ENCODE results near the gene SERPINE2.

The SERPINE2 gene

DNA sequence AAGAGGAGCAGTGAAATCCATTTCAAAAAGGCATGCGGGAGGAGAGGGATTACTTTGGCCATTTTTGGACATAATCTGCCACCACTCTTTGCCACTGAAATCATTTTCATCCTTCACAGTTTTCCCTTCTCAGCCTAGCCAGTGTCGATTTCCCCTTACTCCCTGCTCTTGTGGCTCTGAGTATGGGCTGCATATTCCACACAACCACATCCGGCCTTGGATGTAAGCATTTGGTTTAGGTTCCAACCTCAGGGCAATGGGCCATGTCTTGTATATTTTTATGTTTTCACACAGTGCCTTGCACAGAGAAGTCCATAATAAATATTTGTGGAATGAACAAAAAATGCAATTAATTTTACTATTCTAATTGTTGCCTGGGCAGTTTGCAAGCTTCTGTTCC, 7.7 kb upstream of the SERPINE2 start:
- DNase-seq (ENCODE audit: low spot score): no peak

DNA sequence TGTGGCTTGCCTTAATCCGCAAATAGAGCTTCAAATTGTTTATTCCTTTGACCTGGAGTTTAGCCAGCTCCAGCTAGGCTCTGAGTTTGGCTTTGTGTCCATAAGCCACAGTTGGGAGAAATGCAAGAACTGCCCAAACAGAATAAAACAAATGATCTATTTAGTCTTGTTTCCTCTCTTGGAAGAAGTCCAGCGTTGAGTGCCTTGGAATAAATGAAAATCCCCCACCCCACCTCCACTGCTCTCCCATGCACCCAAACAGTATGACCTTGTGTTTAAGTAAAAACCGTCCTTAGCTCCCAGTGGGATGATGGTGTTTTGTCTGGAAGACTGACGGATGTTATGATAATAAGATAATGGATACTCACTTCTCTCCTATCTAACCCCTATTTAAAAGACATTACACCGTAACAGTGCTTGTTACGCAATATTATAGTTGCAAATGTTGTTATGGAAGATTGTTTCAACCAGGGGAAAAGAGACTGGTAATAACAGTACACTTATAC, 3.2 kb upstream of the SERPINE2 start:
- no peak for DNase-seq (ENCODE audit: low spot score)

DNA sequence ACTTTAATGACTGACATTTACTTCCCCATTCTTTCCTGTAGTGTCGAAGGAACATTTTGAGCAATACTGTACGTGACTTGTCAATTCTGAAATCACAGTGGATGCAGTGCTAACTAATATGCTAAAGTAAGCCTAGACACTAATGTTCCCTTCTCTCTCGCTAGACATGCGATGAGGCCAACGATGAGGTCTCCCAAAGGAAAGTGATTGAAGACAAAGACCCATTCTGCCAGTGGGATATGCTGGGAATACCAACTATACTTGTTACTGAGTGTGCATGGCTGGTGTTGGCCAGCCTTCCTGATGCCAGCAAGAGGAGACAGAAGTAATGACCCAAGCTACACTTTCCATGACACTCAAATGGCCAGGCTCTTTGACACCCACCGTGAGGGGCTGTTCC, 2.5 kb upstream of the SERPINE2 start:
- DNase-seq (ENCODE audit: low spot score): no peak

DNA sequence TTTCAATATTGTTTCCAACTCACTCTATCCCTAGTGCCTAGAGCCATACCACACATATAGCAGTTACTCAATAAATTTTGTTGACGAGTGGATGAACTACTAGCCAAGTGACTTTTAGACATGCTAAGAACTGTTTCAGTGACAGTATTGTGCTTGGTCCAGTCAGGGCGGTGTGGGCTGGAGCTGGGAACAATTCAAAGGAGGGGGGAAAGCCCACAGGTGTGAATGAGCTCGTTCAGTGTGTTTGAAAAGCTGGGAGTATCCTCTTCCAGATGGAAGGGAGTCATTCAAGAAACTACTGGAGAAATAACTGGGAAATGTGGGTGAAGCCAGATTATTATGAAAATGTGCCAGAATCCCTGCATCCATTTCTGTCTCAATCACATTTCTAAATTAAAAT, 1.7 kb upstream of the SERPINE2 start:
- DNase-seq (ENCODE audit: low spot score): no peak

DNA sequence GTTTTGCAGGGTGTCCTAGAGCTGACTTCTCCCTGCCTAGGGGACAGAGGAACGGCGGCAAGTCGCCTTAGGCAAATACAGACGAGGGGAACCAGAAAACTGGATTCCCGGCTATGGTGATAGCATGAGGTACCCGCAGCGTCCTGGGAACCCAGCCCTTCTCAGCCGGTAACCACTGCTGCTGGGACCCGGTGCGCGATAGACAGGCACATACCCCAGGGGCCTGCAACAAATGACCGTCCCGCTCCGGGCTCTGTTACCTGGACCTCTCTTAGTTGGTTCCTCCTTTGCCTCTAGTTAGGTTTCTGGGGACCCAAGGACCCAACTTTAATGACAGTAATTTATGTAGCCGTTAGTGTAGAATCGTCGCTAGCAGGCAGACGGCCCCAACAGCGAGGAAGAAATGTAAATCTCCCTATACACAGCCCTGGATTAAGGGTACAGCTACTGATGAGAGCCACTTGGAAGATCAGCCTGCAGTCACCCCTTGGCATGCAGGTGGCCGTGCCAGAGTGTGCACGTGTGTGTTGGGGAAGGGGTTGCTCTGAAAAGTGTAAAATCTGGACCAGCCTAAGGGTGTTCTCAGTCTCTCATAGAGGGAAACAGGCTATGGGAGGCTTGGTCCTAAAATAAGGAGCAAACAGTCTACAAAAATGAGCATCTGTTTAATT, 819 bp upstream of the SERPINE2 start:
- DNase-seq (ENCODE audit: low spot score): peak; percentile 12

DNA sequence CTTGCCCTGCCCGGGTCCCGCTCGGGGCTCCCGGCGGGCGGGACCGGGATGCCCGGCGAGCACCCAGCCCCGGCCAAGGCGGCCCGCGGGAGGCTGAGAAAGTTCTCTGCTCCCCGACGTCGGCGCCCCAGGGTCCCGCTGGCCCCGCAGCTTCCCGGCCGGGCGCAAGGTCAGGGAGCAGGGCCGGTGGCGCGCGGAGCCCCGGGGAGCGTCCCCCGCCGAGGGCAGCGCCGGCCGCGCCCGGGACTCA, 331 bp downstream of the SERPINE2 start:
- DNase-seq (ENCODE audit: low spot score): no peak

DNA sequence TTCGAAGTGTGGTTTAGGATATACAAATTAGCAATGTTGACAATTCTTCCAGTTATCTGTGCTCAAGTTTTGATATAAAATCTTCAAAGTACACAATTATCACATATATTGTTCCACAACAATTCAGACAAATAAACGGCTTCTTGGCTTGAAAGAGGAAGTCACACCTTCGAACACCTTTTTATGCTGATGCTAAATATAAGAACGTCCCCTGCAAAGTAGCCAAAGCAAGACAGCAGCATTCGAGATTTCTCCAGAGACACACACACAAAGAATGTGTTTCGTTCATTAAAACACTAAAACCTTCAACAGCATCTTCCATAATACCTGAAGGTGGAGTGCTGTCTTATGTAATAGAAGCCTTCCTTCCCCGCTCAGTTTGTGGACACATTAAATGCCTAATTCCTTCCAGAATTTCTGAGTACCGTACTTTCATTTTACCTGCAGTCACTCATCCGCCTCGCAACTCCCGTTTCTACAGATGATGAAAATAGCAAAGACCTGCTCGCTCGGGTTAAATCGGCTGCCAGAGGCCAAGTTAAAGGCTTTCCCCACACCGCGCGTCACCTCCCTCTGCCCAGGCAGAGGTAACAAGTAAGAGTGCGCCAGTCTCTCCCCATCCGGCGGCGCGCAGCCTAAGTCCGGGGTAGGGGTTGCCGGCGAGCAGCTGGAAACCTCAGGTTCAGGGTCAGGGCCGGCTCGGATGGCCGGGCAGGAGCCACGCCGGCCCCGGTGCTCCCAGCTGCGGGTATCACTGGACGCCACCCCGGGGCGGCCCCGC, 847 bp downstream of the SERPINE2 start:
- DNase-seq (ENCODE audit: low spot score): peak; percentile 69

DNA sequence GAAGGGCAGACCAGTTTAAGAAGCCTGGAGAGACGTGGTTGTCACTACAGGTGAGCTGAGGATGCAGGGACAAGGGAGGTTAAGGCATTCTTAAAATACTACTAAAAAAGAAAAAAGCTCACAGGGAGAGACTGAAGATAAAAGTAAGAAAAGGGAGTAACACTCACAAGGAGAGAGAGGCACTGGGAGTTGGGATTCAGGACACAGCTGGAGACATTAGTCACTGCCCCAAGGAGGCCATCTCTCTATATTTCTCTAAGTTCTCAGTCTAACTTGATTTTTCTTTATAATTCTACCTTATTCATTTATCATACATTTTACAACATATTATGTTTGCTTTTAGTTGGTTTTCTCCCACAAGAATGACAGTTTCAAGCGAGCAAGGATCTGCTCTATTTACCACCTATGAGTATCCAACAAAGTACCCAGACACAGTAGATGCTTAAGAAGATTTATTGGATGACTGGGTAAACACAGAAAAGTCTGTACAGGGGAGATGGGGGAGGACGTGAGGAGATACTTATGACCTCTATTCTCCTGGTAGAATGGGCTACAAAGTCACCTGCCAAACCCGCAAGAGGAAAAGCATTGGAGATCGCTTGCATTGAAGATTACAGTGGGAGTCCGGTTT, 2.2 kb downstream of the SERPINE2 start:
- no peak for DNase-seq (ENCODE audit: low spot score)

DNA sequence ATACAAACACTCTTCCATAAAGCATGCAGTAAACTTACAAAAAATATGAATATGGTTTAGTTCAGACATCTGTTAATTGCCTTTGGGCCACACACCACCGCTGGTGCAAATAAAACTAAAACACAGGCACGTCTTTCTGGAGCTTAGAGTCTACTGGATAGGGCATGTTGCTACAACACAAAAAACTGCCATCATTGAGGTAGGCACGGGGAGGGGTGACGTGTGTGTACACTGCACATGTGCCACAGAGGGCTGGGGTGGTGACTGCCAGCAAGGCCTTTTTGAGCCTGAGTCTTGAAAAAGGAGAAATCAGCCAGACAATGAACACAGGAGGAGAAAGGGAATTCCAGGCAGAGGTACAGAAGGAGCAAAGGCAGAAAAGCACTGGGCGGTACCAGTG, 5.1 kb downstream of the SERPINE2 start:
- DNase-seq (ENCODE audit: low spot score): no peak

DNA sequence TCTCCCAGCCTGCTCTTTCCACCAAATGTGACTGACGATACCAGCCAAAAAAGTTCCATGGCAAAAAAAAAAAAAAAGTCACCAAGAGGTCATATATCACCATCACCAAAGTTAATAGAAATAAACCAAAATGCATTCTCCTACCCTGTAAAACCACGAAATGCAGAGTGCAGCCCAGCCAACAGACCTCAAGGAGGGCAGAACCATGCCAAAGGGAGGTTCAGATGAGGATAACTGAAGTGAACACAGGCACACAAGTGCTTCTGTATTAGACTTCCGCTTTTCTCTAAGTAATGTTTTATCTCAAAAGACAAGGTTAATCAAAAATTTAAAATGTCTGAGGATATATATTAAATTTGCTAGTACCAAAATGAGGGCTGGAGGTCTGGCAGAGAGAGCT, 5.5 kb downstream of the SERPINE2 start:
- no peak for DNase-seq (ENCODE audit: low spot score)

DNA sequence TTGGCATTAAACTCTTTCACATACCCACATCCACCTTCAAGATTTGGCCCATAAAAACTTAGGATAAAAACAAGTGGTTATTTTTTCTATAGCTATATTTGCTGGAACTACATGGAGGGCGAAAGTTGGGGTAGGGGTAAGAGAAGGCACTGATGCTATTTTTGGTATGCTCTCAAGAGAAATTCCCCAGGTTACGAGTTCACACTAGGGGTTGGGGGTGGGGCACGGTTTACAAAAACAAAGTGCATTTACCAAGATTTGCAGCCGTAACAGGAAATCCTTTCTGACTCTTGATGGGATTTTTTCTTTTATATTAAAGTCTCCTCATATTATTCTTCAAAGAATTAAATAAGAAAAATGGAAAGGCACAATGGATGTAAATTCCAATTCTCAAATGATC, 6.8 kb downstream of the SERPINE2 start:
- no peak for DNase-seq (ENCODE audit: low spot score)

DNA sequence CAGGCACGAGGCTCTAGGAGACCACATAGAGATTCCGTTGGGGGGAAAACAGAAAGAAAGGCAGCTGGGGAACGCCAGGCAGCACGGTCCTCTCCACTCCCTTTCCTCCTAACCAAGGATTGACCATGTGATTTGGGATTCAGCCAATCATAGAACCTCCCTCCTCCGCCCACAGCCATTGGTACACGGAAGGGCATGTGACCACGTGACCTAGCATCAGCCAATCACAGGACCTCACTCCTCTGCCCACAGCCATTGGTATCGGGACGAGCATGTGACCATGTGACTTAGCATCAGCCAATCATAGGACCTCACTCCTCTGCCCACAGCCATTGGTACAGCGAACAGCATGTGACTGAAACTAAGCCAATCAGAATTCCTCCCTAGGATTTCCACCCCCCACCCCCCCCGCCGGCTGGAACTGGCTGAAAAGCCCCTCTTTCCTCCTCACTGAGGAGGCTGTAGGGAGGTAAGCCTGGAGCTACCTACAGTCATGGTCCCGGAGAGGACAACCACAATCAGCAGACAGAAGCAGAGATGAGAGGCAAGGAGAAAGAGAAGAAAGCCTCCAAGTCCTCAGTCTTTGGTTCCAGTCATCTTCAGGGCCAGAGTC, 7.6 kb downstream of the SERPINE2 start:
- no peak for DNase-seq (ENCODE audit: low spot score)

DNA sequence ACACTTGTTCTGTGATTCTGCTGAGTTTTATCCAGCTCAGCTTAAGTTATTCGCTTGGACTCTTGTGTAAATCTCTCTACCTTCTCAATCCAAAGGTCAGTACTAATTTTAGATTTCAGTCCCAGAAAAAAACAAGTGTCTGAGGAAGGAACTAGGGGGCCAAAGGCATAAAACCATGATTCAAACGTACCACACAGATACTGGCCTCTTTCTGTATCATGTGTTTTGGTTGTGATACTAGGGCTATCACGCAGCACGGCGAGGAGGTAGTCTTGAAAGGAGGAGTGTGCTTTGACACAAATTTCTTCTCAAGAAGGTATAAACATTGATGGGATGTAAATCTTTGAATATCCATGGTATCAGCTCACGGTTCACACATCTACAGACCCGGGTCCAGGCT, 8.3 kb downstream of the SERPINE2 start:
- no peak for DNase-seq (ENCODE audit: low spot score)

DNA sequence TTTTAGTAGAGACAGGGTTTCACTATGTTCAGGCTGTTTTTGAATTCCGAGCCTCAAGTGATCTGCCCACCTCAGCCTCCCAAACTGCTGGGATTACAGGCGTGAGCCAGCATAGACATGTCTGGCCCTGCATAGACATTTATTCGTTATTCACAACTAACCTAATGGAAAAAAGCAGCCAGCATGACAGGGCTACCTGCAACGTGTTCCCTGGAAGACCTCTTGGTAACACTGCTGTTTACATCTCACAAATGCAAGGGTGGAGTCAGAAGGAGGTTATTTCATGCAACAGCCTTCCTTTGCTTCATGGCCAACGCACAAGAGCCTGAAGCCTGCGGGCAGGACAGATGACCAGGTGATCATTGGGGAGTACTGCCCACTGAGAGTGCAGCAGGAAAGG, 9.2 kb downstream of the SERPINE2 start:
- no peak for DNase-seq (ENCODE audit: low spot score)

DNA sequence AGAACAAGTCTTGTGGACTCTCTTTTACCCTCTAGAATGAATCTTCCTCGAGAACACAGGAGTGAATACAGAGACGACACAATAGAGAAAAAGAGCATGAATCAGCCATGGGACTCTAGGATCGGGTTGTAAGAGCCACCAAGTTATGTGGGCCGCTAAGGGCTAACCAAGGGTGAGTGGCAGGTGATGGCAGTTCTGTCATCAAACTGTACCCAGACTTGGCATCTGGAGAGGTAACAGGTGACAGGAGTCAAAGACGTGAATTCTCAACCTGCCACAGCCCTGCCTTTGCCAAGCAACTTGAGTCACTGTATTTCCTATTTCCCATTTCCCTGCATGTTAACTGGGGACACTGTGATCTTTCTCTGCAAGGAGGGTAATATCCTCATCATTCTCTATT, 11.2 kb downstream of the SERPINE2 start:
- no peak for DNase-seq (ENCODE audit: low spot score)

DNA sequence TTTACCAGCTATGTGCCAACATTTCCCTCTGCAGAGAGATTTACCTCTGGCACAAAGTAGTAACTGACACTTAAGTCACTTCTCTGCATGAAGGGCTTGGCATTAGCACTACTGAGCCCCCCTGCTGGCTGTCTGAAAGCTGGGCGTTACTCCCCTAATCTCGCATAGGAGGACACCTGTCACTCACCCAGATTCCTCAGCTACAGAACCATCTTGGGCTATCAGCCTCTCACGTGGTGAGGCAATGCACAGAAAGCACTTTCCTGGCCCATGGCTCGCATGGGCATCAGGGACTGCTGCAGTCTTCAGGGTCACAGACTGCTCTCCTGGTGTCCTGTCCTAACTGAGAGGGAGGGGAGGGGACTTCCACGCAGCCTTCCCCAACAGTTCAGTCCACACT, 12.0 kb downstream of the SERPINE2 start:
- DNase-seq (ENCODE audit: low spot score): no peak

DNA sequence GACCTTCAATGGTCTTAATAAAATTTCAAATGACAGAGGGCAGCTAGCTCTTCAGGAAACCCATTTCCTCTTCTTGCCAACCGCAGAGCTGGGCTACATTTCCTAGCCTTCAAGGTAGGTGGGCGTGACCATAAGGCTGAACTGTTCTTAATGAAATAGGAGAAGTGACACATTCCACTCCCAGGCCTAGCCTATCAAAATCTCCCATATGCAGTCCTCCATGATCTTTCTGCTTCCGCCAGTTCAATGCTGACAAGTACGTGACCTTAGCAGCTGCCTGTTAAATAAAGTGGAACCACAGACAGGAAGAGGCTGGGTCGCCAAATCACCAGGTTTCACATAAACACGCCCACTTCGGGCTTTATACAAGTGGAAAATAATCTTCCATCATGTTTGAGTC, 13.2 kb downstream of the SERPINE2 start:
- DNase-seq (ENCODE audit: low spot score): no peak

DNA sequence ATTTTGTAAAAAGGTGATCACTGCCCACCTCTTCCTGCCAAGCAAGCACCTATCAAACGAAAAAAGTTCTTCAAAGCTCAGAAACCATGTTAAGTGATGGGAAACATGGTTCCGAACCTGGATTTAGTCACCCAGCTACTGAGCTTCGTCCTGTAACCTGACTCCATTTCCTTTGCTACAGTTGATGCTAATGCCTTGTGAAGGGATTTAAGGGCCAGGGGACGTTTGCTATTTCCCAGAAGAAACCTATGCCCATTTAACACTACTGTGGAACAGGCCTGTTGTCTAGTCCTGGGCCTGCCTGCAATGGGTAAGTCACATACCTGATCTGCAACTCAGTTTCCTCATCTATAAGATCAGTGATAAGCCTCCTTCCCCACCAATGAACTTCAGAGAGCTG, 14.8 kb downstream of the SERPINE2 start:
- no peak for DNase-seq (ENCODE audit: low spot score)

DNA sequence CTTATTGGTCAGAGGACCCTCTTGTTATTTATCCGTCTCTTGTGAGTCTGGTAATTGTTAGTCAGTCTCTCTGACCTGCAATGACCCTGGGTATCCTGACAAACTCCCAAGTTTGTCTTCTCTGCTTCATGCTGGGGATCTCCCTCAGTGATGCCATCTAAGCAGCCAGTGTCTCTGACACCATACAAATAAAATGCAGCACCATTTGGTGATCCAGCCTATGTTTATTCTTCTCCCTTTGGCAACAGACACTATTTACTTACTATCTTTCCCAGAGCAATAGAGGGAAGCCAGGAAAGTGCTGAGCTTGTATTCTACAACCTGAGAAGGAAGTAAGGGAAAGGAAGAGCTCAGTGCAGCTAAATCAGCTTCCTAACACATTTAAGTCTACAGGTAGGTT, 15.9 kb downstream of the SERPINE2 start:
- peak; percentile 65 for DNase-seq (ENCODE audit: low spot score)

DNA sequence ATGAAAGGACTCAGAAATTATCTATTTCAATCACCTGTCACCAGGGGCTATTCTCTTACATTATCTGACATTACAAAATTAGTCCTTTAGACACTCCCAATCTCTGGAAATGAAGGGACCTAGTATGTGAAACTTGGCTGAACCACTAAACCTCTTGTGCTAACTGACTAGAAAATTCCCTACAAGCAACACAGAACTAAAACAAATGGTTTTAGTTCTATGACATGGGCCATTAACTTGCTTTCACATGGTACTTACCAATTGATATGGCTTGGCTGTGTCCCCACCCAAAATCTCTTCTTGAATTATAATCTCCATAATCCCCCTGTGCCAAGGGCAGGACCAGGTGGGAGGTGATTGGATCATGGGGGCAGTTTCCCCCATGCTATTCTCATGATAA, 16.6 kb downstream of the SERPINE2 start:
- DNase-seq (ENCODE audit: low spot score): no peak

DNA sequence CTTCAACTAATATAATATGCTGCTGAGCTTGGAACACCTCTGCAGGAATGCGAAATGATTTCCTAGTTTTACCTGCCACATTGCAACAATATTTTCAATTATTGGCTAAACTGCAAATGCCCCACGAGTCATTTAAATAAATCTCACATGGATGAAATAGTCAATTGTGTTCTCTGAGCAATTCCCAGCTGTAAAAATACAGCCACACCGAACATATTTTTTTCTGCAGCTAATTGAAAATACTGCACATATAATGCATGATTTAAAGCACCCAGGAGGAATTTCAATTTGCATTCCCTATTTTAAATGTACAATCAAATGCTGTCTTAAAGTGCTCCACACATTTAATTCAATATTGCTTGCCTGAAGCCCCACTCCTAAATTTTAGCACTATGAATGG, 18.6 kb downstream of the SERPINE2 start:
- DNase-seq (ENCODE audit: low spot score): no peak

DNA sequence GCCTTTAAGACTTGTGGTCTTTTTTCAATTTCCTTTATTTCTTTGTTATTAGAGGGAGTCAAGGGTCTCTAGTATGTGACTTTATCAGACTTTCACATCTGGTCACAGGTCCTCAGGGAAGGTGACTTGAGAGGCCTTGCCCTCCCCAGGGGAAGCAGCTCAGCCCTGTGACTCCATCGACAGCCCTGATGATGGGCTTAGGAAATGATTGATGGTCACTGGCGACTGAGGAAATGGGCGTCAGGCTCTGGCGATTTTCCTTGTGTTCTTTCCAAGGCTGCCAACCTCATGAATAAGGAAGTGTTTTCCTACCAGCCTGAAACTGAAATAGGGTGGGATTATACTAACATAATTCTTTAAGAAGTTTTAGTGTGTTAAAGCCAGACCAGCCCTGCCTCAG, 21.1 kb downstream of the SERPINE2 start:
- no peak for DNase-seq (ENCODE audit: low spot score)

DNA sequence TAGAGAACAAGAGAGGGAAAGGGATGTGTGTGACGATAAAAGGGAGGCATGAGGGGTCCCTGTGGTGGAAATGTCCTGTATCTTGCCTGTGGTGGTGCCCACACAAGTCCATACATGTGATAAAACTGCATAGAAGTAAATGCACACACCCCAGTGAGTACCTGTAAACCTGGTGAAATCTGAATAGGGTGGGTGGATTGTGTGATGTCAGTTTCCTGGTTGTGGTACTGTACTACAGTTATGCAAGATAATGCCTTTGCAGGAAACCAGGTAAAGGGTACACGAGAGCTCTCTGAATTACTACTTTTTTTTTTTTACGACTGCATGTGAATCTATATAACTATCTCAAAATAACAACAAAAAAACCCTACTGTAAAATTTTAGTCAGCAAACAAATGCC, 22.1 kb downstream of the SERPINE2 start:
- no peak for DNase-seq (ENCODE audit: low spot score)

All from AG08396 (cell line).